AG04449 (cell line): ENCODE results near the gene FAM131A.

Experiments used
- CTCF ChIA-PET: fragments of 350-600 bp; formaldehyde crosslinking; extraction: SDS; loops from one replicate; lab custom pipeline; 2021; ENCODE audit warnings: antibody characterized with exemption; lab: Yijun Ruan, JAX
- POLR2A ChIA-PET: fragments of 400-600, 350-600 bp; formaldehyde crosslinking; extraction: SDS; loops from one replicate; lab custom pipeline; 2020; ENCODE audit warnings: antibody characterized with exemption, inconsistent platforms; lab: Yijun Ruan, JAX
- DNase-seq: peaks from one replicate; pipeline ENCODE4 v3.0.0-alpha.2; 2010; ENCODE audit warnings: low read depth, low spot score
- H3K4me3 ChIP-seq: 2 replicates; pipeline ENCODE4 v1.5.1; 2011; ENCODE audit warnings: low read depth, mild to moderate bottlenecking, control low read depth, low read length
- CTCF ChIP-seq: IDR thresholded peaks from one replicate; pipeline ENCODE4 v1.5.1; 2011; ENCODE audit warnings: mild to moderate bottlenecking, moderate library complexity, low read length, control low read depth, inconsistent platforms; ENCODE audit not compliant: insufficient read depth; ENCODE audit errors: missing control alignments

Gene FAM131A

GRCh38 chr3:184314700-184315542 is 22.5 kb upstream of the FAM131A start:
- TF ChIP-seq CTCF, result no peak
- POLR2A ChIA-PET, result interaction anchor here (0.6 to 1.3 kb wide), 3 partner anchors 14 to 22 kb away, joined by 3 read pairs; no protein-coding TSS in a partner anchor
- H3K4me3 ChIP-seq, result peak overlapping the region; percentile 90
- CTCF ChIA-PET, result interaction anchor here (1.0 kb wide), 1 partner anchor 228 kb away, joined by 3 read pairs; no protein-coding TSS in a partner anchor
- DNase-seq, result no peak

- CTCF ChIA-PET, result interaction anchor here (0.8 to 1.9 kb wide), 5 partner anchors 9 to 228 kb away, joined by 3 to 6 read pairs (median 4); partner anchors contain the start of gene EEF1AKMT4
- no peak for TF ChIP-seq CTCF
- POLR2A ChIA-PET, result interaction anchor here (1.3 kb wide), 1 partner anchor 22 kb away, joined by 3 read pairs; no protein-coding TSS in a partner anchor
- peak overlapping the region; percentile 90 for H3K4me3 ChIP-seq
- DNase-seq, result no peak
These were observed 21.9 kb upstream of the FAM131A start for GRCh38 chr3:184315543-184315867.

GRCh38 chr3:184315871-184316661 is 21.3 kb upstream of the FAM131A start:
- ChIA-PET POLR2A (interaction anchor here (1.3 kb wide), 1 partner anchor 21 kb away, joined by 3 read pairs; no protein-coding TSS in a partner anchor), CTCF (interaction anchor here (0.8 to 1.9 kb wide), 6 partner anchors 9 to 227 kb away, joined by 3 to 6 read pairs (median 4); partner anchors contain the start of gene EEF1AKMT4)
- peak overlapping the region; percentile 90 for H3K4me3 ChIP-seq
- DNase-seq, result no peak
- no peak for TF ChIP-seq CTCF

GRCh38 chr3:184316792-184317191 is 20.6 kb upstream of the FAM131A start:
- no peak for TF ChIP-seq CTCF
- CTCF ChIA-PET, result interaction anchor here (1.2 to 1.9 kb wide), 2 partner anchors 10 to 16 kb away, joined by 3 to 6 read pairs; no protein-coding TSS in a partner anchor
- DNase-seq, result no peak
- peak overlapping the region; percentile 90 for H3K4me3 ChIP-seq
- POLR2A ChIA-PET, result interaction anchor here (0.9 kb wide), 1 partner anchor 140 kb away, joined by 3 read pairs; no protein-coding TSS in a partner anchor

- peak overlapping the region; percentile 90 for H3K4me3 ChIP-seq
- DNase-seq, result no peak
- ChIA-PET CTCF (interaction anchor here (1.2 to 1.9 kb wide), 2 partner anchors 11 to 17 kb away, joined by 3 to 6 read pairs; no protein-coding TSS in a partner anchor), POLR2A (interaction anchor here (0.9 kb wide), 1 partner anchor 141 kb away, joined by 3 read pairs; no protein-coding TSS in a partner anchor)
- no peak for TF ChIP-seq CTCF
These were observed 20.2 kb upstream of the FAM131A start for GRCh38 chr3:184317201-184317600.
